Memory B cell (primary cell): ENCODE measurements around the gene RPL29.

Experiments
- ATAC-seq: fragments of 150-1000 bp; cut with Tn5 transposase; 2 replicates; pipeline ENCODE4 v1.10.0; 2021; ENCODE audit warnings: low read depth, mild to moderate bottlenecking, moderate library complexity
- DNase-seq, 2 donors: peaks; one replicate each; pipeline ENCODE4 v3.0.0; 2022; ENCODE audit warnings: low spot score in 2 of 2
- H3K27ac Mint-ChIP-seq: one replicate; pipeline ENCODE4 v1.8.0; 2022; ENCODE audit warnings: mild to moderate bottlenecking, moderate library complexity, mixed read lengths
- H3K27me3 Mint-ChIP-seq: one replicate; pipeline ENCODE4 v1.8.0; 2022; ENCODE audit warnings: mixed read lengths
- H3K36me3 Mint-ChIP-seq: one replicate; pipeline ENCODE4 v1.8.0; 2022; ENCODE audit warnings: mild to moderate bottlenecking, mixed read lengths
- H3K4me1 Mint-ChIP-seq: one replicate; pipeline ENCODE4 v1.8.0; 2022; ENCODE audit warnings: mixed read lengths
- H3K4me3 Mint-ChIP-seq: one replicate; pipeline ENCODE4 v1.8.0; 2022; ENCODE audit warnings: mild to moderate bottlenecking, moderate library complexity, mixed read lengths
- H3K9me3 Mint-ChIP-seq: one replicate; pipeline ENCODE4 v1.8.0; 2022; ENCODE audit warnings: mixed read lengths

Gene RPL29

DNA sequence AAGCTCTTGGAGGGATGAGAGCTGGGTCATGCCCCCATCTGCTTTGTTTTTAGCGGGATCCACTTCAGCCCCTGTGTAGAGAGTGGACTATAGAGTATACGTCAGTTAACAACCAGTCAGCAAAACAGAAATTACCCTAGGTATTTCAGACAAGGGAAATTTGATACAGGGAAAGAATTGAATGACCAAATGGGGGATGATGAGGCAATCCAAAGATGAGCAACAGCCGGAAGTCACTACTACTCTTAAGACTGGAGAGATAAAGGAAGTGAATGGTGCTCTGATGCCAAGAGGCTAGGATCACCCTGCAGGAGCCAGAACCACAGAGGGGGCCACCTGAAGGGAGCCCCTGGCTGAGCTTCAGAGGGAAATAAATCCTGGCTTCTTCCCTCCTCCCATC lies 42.2 kb downstream of the RPL29 start:
- no peaks in the 10 kb centered on the region for H3K9me3 Mint-ChIP-seq
- DNase-seq = no peak
- H3K27me3 Mint-ChIP-seq = peaks cover 11% of the 10 kb centered on the region
- H3K4me3 Mint-ChIP-seq = no peak overlapping the region
- peaks cover 5% of the 10 kb centered on the region for H3K4me1 Mint-ChIP-seq
- peaks cover 9% of the 10 kb centered on the region for H3K36me3 Mint-ChIP-seq
- H3K27ac Mint-ChIP-seq = no peak overlapping the region
- ATAC-seq = no peak

DNA sequence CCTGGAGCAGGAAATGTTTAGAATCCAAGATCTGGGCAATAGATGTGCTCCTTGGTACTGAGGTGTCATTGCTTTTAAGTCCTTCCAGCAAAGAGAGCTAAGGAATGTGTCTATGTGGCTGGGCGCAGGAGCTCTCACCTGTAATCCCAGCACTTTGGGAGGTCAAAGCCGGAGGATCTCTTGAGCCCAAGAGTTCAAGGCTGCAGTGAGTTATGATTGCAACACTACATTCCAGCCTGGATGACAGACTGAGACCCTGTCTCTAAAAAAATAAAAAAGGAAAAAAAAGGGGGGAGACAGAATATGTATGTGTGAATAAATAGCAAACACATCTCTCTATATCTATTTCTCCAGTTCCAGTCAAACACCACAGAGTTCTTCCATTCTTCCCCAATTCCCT lies 44.8 kb downstream of the RPL29 start:
- Mint-ChIP-seq H3K4me3 (no peak overlapping the region), H3K36me3 (peaks cover 9% of the 10 kb centered on the region), H3K27me3 (peaks cover 11% of the 10 kb centered on the region), H3K27ac (no peak overlapping the region), H3K4me1 (peaks cover 3% of the 10 kb centered on the region), H3K9me3 (no peaks in the 10 kb centered on the region)
- DNase-seq (no peak), ATAC-seq (no peak)

DNA sequence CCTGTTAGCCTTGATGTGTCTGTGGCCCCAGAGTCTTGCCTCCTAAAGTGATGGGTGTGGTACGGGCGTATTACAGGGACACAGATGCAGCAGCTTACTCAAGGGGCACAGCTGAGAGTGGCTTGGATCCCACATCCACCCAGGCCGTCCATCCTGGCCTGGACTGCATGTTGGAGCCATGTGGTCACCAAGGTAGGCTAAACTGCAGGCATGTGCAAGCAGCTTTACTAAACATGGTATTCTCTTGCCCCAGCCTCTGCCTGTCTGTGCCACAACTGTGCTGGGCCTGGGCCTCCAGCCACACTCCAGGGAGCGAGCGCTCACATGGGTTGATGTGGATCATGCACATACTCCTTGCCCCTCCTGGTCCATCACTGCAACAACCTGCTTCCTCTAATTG lies 46.6 kb downstream of the RPL29 start:
- no peak overlapping the region for H3K27ac Mint-ChIP-seq
- H3K36me3 Mint-ChIP-seq = peaks cover 12% of the 10 kb centered on the region
- DNase-seq = no peak

DNA sequence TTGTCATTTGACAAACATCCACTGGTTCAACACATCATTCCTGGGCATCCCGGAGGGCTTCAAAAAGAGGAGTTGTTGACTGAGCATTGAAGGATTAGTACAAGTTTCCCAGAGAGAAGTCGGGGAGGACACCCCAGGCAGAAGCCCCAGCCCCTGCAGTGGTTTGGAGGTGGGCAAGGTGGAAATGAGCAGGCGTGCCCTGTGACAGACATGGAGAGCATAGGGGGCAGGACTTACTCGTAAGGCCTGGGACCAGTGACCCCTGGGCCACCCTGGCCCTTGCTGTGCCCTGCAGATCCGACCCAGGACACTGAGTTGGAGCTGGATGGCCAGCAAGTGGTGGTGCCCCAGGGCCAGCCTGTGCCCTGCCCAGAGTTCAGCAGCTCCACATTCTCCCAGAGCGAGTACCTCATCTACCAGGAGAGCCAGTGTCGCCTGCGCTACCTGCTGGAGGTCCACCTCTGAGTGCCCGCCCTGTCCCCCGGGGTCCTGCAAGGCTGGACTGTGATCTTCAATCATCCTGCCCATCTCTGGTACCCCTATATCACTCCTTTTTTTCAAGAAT lies 47.6 kb downstream of the RPL29 start:
- Mint-ChIP-seq H3K4me1 (no peaks in the 10 kb centered on the region), H3K36me3 (peaks cover 12% of the 10 kb centered on the region), H3K4me3 (no peak overlapping the region), H3K27me3 (peaks cover 3% of the 10 kb centered on the region), H3K27ac (no peak overlapping the region), H3K9me3 (no peaks in the 10 kb centered on the region)
- ATAC-seq (no peak), DNase-seq (no peak)

More for the DNA sequence above, 46.6 kb downstream of the RPL29 start:
- ATAC-seq = no peak
- peaks cover 10% of the 10 kb centered on the region for H3K27me3 Mint-ChIP-seq
- H3K4me3 Mint-ChIP-seq = no peak overlapping the region
- no peaks in the 10 kb centered on the region for H3K9me3 Mint-ChIP-seq
- peaks cover 3% of the 10 kb centered on the region for H3K4me1 Mint-ChIP-seq

DNA sequence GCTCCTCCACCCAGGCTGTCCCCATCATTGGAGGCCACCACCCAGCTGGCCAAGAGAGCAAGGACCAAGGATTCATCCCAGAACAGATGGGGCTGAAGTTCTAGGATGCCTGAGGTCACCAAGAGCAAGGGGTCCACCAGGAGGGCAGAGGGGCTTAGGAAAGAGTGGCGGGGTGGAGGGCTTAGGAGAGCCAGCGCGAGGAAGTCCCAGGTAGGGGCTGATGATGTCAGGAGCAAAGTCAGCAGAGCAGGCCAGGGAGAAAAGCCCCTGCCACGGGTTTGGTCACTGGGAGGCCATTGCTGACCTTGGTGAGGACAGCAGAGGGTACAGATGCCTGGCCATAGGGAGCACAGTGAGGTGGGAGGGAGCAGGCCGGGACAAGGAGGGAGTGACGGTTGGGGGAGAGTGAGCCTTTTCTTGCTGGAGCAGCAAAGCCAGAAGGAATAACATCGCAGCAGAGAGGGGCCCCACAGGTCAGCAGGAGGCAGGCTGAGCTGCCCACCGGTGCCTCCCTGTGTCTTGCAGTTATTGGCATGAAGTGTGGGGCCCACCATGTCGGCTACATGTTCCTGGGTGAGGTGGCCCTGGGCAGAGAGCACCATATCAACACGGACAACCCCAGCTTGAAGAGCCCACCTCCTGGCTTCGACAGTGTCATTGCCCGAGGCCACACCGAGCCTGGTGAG lies 48.3 kb downstream of the RPL29 start:
- Mint-ChIP-seq H3K27me3 (peaks cover 2% of the 10 kb centered on the region), H3K36me3 (peaks cover 12% of the 10 kb centered on the region), H3K4me1 (peaks cover 3% of the 10 kb centered on the region), H3K9me3 (no peaks in the 10 kb centered on the region), H3K4me3 (no peak overlapping the region), H3K27ac (no peak overlapping the region)
- ATAC-seq (no peak), DNase-seq (no peak)

DNA sequence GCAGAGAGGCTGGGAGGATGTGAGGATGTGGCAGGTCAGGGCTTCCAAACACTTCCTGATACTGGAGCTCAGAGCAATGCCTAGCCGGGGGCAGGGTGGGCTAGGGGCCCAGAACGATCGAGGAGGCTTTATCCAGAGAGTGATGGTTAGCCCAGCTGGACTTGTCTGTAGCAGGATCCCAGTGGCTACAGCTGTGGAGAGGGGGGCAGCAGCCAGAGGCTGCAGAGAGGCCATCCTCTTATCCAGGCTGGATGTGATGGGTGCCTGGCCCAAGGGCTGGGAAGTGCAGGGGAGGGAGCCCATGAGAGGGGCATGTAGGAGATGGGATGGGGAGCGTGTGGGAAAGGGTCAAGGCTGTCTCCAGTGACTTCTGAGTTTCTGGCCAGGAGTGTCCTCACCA lies 48.9 kb downstream of the RPL29 start:
- H3K4me1 Mint-ChIP-seq = peaks cover 3% of the 10 kb centered on the region
- H3K36me3 Mint-ChIP-seq = peaks cover 10% of the 10 kb centered on the region
- no peak for ATAC-seq
- H3K4me3 Mint-ChIP-seq = no peak overlapping the region
- H3K9me3 Mint-ChIP-seq = no peaks in the 10 kb centered on the region
- no peak for DNase-seq
- H3K27ac Mint-ChIP-seq = no peak overlapping the region
- H3K27me3 Mint-ChIP-seq = no peaks in the 10 kb centered on the region

DNA sequence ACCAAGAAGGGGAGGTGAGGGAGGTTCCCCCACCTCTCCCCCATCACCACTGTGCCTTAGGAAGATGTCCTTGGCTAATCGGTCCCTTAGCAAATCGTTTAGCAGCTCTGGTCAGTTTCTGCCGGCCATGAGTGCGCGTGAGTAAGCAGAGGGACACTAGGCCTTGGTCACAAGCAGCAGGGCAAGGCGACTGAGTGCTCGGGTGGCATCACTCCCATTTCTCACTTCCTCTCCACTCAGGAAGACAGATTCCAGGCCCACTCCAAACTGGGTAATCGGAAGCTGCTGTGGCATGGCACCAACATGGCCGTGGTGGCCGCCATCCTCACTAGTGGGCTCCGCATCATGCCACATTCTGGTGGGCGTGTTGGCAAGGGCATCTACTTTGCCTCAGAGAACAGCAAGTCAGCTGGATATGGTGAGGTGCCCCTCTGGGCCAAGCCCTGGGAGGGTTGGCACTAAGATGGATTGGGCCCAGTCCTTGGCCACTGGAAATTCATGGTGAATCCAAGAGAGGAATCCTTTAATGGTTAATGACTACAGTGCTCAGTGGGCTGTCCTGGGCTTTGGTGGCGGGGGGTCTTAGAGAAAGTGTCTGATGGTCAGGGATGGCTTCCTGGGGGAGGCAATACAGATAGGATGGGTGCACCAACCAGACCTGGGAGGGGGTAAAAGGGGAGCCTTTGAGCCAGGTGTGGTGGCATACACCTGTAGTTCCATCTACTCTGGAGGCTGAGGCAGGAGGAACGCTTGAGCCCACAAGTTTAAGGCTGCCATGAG lies 49.6 kb downstream of the RPL29 start:
- Mint-ChIP-seq H3K9me3 (no peaks in the 10 kb centered on the region), H3K4me3 (no peak overlapping the region), H3K36me3 (peaks cover 8% of the 10 kb centered on the region), H3K27ac (no peak overlapping the region), H3K4me1 (peaks cover 3% of the 10 kb centered on the region), H3K27me3 (no peaks in the 10 kb centered on the region)
- no peak for ATAC-seq
- DNase-seq = no peak

DNA sequence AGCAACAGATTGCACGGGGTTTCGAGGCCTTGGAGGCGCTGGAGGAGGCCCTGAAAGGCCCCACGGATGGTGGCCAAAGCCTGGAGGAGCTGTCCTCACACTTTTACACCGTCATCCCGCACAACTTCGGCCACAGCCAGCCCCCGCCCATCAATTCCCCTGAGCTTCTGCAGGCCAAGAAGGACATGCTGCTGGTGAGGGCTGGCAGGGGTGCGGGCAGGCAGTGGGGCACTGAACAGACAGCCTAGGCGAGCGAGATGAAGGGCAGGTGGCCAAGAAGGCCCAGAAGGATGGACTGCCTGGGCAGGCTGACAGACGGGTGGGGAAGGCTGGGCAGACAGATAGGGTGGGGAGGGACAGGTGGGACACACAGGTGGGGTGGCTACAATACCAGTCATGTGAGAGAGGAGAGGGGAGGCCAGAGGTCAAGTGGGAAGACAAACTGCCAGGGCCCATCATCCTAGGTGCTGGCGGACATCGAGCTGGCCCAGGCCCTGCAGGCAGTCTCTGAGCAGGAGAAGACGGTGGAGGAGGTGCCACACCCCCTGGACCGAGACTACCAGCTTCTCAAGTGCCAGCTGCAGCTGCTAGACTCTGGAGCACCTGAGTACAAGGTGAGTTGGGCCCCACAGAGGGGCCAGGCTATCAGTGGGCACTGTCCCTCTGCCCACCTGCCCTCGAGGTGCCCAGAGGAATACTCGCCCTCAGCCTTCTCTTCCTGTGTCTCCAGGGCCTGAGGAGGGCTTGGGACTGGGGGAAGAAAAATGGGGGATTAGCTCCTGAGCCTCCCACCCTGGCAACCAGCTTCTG lies 50.5 kb downstream of the RPL29 start:
- no peak overlapping the region for H3K4me3 Mint-ChIP-seq
- H3K4me1 Mint-ChIP-seq = peaks cover 9% of the 10 kb centered on the region
- no peak for ATAC-seq
- H3K9me3 Mint-ChIP-seq = no peaks in the 10 kb centered on the region
- H3K27me3 Mint-ChIP-seq = no peaks in the 10 kb centered on the region
- peaks cover 8% of the 10 kb centered on the region for H3K36me3 Mint-ChIP-seq
- H3K27ac Mint-ChIP-seq = no peak overlapping the region
- no peak for DNase-seq

DNA sequence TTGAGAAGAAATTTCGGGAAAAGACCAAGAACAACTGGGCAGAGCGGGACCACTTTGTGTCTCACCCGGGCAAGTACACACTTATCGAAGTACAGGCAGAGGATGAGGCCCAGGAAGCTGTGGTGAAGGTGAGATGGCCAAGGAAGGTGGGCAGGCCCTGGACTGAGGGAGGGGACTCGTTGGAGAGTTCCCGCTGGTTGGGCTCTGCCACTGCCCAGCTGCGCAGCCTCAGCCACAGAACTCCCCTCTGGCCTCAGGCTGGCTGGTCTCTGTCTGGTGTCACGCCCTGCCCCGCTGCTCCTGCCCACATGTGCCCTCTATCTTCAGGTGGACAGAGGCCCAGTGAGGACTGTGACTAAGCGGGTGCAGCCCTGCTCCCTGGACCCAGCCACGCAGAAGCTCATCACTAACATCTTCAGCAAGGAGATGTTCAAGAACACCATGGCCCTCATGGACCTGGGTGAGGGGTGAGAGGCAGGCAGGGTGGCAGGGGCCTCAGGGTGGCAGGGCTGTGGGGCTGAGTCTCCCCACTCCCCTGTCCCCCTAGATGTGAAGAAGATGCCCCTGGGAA lies 51.2 kb downstream of the RPL29 start:
- no peaks in the 10 kb centered on the region for H3K9me3 Mint-ChIP-seq
- ATAC-seq = no peak
- peaks cover 9% of the 10 kb centered on the region for H3K4me1 Mint-ChIP-seq
- no peak for DNase-seq
- H3K4me3 Mint-ChIP-seq = no peak overlapping the region
- no peaks in the 10 kb centered on the region for H3K27me3 Mint-ChIP-seq
- peaks cover 8% of the 10 kb centered on the region for H3K36me3 Mint-ChIP-seq
- H3K27ac Mint-ChIP-seq = no peak overlapping the region
